Neural progenitor cell (in vitro differentiated cells): ENCODE measurements around the gene ARHGAP21.

Experiments
- EZH2 ChIP-seq: fragments of 200-600 bp; sonication (generic); IDR thresholded peaks from 2 replicates; pipeline ENCODE4 v1.6.1; 2017; ENCODE audit warnings: antibody characterized with exemption, mild to moderate bottlenecking, moderate library complexity
- TF ChIP-seq, protein P1 (sequence below): fragments of 200-600 bp; sonication (generic); IDR thresholded peaks from 2 replicates; pipeline ENCODE4 v1.5.1; 2017; ENCODE audit warnings: antibody characterized with exemption, mild to moderate bottlenecking

DNA sequence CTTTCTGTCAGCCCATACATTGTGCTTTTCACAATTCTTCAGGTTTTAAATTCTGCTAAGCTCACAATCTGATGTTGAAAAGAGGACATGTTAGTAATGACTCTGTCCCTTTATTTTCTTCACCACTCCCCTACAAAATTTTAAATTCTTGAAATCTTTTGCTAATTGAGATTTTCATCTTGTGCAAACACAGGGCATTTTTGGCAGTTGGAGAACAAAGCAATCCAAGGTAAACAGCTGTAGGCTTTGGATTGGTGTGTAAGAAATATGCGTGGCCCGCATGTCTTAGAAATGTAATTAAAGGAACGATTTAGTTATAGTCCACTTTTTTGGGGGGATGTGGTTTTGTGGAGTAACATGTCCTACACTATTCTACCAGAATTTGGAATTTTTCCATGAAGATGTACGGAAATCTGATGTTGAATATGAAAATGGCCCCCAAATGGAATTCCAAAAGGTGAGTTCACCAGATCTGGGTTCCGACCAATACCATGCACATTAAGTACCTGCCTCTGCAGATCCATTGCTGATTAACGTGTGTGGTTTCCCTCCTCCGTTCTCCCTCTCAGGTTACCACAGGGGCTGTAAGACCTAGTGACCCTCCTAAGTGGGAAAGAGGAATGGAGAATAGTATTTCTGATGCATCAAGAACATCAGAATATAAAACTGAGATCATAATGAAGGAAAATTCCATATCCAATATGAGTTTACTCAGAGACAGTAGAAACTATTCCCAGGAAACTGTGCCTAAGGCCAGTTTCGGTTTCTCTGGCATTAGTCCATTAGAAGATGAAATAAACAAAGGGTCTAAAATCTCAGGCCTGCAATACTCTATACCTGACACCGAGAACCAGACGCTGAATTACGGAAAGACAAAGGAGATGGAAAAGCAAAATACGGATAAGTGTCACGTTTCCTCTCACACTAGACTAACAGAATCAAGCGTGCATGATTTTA, 181.1 kb downstream of the ARHGAP21 start:
- no peak for TF ChIP-seq EZH2
- TF ChIP-seq, protein P1, sequence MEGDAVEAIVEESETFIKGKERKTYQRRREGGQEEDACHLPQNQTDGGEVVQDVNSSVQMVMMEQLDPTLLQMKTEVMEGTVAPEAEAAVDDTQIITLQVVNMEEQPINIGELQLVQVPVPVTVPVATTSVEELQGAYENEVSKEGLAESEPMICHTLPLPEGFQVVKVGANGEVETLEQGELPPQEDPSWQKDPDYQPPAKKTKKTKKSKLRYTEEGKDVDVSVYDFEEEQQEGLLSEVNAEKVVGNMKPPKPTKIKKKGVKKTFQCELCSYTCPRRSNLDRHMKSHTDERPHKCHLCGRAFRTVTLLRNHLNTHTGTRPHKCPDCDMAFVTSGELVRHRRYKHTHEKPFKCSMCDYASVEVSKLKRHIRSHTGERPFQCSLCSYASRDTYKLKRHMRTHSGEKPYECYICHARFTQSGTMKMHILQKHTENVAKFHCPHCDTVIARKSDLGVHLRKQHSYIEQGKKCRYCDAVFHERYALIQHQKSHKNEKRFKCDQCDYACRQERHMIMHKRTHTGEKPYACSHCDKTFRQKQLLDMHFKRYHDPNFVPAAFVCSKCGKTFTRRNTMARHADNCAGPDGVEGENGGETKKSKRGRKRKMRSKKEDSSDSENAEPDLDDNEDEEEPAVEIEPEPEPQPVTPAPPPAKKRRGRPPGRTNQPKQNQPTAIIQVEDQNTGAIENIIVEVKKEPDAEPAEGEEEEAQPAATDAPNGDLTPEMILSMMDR: no peak
